Naive B cell (primary cell): ENCODE measurements around the gene SECISBP2L. TPM values are rescaled to one million over a fixed set of nuclear protein-coding genes. Genes with fewer than 3 reads are reported as not detected.
A peak's percentile ranks its signal among the peaks of the same experiment; 100 is the strongest.
"Not testable (repeated sequence)": the region's sequence is repeated elsewhere in the genome, so short reads cannot be mapped to it uniquely, and the experiment has no call there.

Source experiments
- ATAC-seq, 2 donors: fragments of 150-1000 bp; cut with Tn5 transposase; 2 replicates each; pipeline ENCODE4 v1.10.0; 2021; ENCODE audit warnings: low read depth in 2 of 2, mild to moderate bottlenecking in 2 of 2, moderate library complexity in 2 of 2
- DNase-seq: peaks from one replicate; pipeline ENCODE4 v3.0.0; 2022
- H3K27ac Mint-ChIP-seq, 6 donors: one replicate each; pipeline ENCODE4 v1.8.0; 2020 to 2022; ENCODE audit warnings: mild to moderate bottlenecking in 6 of 6, mixed read lengths in 6 of 6, moderate library complexity in 5 of 6, inconsistent platforms in 2 of 6
- H3K27me3 Mint-ChIP-seq, 3 donors: one replicate each; pipeline ENCODE4 v1.8.0; 2021 to 2022; ENCODE audit warnings: mixed read lengths in 3 of 3, mild to moderate bottlenecking in 1 of 3
- H3K36me3 Mint-ChIP-seq, 2 donors: one replicate each; pipeline ENCODE4 v1.8.0; 2020 to 2022; ENCODE audit warnings: mixed read lengths in 2 of 2, inconsistent platforms in 1 of 2, mild to moderate bottlenecking in 1 of 2
- H3K4me1 Mint-ChIP-seq, 3 donors: one replicate each; pipeline ENCODE4 v1.8.0; 2020 to 2022; ENCODE audit warnings: mixed read lengths in 3 of 3, inconsistent platforms in 1 of 3, mild to moderate bottlenecking in 1 of 3, moderate library complexity in 1 of 3
- H3K4me3 Mint-ChIP-seq, 8 donors: one replicate each; pipeline ENCODE4 v1.8.0; 2020 to 2022; ENCODE audit warnings: mild to moderate bottlenecking in 8 of 8, mixed read lengths in 8 of 8, moderate library complexity in 8 of 8, inconsistent platforms in 2 of 8
- H3K9me3 Mint-ChIP-seq, 7 donors: one replicate each; pipeline ENCODE4 v1.8.0; 2020 to 2022; ENCODE audit warnings: mixed read lengths in 7 of 7, mild to moderate bottlenecking in 5 of 7, inconsistent platforms in 2 of 7, moderate library complexity in 1 of 7
- polyA plus RNA-seq, 6 donors: library from polyadenylated mRNA; unstranded; fragments of 300-500 nt; fragmentation: Illumina TruSeq; gene quantifications; one replicate each; pipeline ENCODE4 v1.2.3, GENCODE V29; 2021; ENCODE audit warnings: low read depth in 6 of 6

SECISBP2L gene
- polyA plus RNA-seq, 6 donors from 2014 or later, result 25.0 to 66.7 (median 53.9) TPM

DNA sequence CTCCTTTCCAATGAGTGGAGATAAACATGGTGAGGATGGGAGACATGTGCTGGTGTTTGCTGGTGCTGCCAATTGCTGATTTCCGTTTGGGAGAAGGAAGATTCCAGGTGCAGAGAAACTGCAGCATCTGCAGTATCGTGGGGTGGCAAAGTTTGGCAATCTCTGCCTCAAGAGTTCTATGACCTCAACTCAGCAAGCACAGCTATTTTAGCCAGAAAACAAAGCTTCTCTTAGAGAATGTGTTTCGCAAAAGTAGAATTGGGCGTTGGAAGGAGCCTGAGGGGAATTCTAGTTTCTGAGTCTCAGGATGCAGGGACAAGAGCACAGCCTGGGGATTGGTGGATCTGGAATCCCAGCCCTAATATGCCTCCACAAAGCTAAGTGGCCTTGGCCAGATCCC is 64.3 kb downstream of the SECISBP2L start:
- DNase-seq, result no peak
- Mint-ChIP-seq H3K9me3 (no peaks in the 10 kb centered on the region), H3K27ac (peak overlapping the region in 1 of 6 donors; percentile 16), H3K4me1 (no peaks in the 10 kb centered on the region), H3K36me3 (no peaks in the 10 kb centered on the region), H3K4me3 (no peak overlapping the region), H3K27me3 (peaks cover 20 to 29% (median 24%) of the 10 kb centered on the region in 3 donors)
- ATAC-seq, result no peak

DNA sequence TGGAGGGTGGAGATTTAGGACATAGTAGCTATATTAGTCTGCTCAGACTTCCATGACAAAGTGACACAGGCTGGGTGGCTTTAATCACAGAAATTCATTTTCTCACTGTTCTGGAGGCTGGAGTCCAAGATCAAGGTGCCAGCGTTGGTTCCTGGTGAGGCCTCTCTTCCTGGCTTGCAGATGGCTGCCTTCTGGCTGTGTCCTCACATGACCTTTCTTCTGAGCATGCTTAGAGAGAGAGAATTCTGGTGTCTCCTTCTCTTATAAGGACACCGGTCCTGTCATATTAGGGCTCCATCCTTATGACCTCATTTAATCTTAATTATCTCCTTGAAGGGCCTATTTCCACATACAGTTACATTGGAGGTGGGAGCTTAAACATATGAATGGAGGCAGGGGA is 67.6 kb downstream of the SECISBP2L start:
- no peak for DNase-seq
- Mint-ChIP-seq H3K36me3 (no peaks in the 10 kb centered on the region), H3K4me1 (peaks cover 0 to 11% (median 0%) of the 10 kb centered on the region in 3 donors), H3K27me3 (peaks cover 27 to 39% (median 35%) of the 10 kb centered on the region in 3 donors), H3K9me3 (no peaks in the 10 kb centered on the region), H3K27ac (no peak overlapping the region), H3K4me3 (no peak overlapping the region)
- no peak for ATAC-seq

GRCh38 chr15:48976444-48977088 is 69.7 kb downstream of the SECISBP2L start:
- no peak overlapping the region for H3K27ac Mint-ChIP-seq
- ATAC-seq, result no peak
- no peaks in the 10 kb centered on the region for H3K36me3 Mint-ChIP-seq
- peak overlapping the region in 7 of 8 donors; percentile 45 to 63 (median 58) for H3K4me3 Mint-ChIP-seq
- peaks cover 0 to 11% (median 0%) of the 10 kb centered on the region in 3 donors for H3K4me1 Mint-ChIP-seq
- no peak for DNase-seq
- peaks cover 31 to 44% (median 33%) of the 10 kb centered on the region in 3 donors for H3K27me3 Mint-ChIP-seq
- H3K9me3 Mint-ChIP-seq, result no peaks in the 10 kb centered on the region

GRCh38 chr15:48975472-48976419 is 70.5 kb downstream of the SECISBP2L start:
- H3K36me3 Mint-ChIP-seq, result no peaks in the 10 kb centered on the region
- peaks cover 0 to 11% (median 0%) of the 10 kb centered on the region in 3 donors for H3K4me1 Mint-ChIP-seq
- H3K4me3 Mint-ChIP-seq, result peak overlapping the region; percentile 45 to 75 (median 59)
- H3K9me3 Mint-ChIP-seq, result no peaks in the 10 kb centered on the region
- H3K27me3 Mint-ChIP-seq, result peaks cover 33 to 37% (median 35%) of the 10 kb centered on the region in 3 donors
- DNase-seq, result peak; percentile 69
- peak; percentile 97 for ATAC-seq
- H3K27ac Mint-ChIP-seq, result no peak overlapping the region

- ATAC-seq (no peak), DNase-seq (no peak)
- peak overlapping the region in 4 of 8 donors; percentile 3 to 59 (median 32) for H3K4me3 Mint-ChIP-seq
- H3K9me3 Mint-ChIP-seq, result peaks cover 0 to 2% (median 0%) of the 10 kb centered on the region in 7 donors
- H3K27me3 Mint-ChIP-seq, result peaks cover 24 to 40% (median 31%) of the 10 kb centered on the region in 3 donors
- peaks cover 0 to 11% (median 0%) of the 10 kb centered on the region in 3 donors for H3K4me1 Mint-ChIP-seq
- no peak overlapping the region for H3K27ac Mint-ChIP-seq
- H3K36me3 Mint-ChIP-seq, result no peaks in the 10 kb centered on the region
Measured at GRCh38 chr15:48974882-48975281, 71.4 kb downstream of the SECISBP2L start.

DNA sequence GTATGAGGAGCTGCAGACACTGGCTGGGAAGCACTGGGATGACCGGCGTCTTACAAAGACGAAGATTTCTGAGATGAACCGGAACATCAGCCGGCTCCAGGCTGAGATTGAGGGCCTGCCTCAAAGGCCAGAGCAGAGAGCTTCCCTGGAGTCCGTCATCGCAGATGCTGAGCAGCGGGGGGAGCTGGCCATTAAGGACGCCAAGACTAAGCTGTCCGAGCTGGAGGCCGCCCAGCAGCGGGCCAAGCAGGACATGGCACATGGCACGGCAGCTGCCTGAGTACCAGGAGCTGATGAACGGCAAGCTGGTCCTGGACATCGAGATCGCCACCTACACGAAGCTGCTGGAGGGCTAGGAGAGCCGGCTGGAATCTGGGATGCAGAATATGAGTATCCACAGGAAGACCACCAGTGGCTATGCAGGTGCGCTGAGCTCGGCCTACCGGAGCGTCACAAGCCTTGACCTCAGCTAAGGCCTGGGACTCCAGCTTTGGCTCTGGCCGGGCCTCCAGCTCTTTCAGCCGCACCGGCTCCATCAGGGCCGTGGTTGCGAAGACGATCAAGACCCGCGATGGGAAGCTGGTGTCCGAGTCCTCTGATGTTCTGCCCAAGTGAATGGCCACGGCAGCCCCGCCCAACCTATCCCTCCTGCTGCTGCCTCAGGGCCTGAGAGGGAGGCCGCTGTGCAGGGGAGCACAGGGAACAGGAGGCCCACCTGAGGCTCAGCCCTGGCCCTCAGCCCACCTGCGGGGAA is 73.3 kb downstream of the SECISBP2L start:
- Mint-ChIP-seq H3K9me3 (peaks cover 0 to 2% (median 0%) of the 10 kb centered on the region in 7 donors), H3K36me3 (no peaks in the 10 kb centered on the region), H3K4me3 (no peak overlapping the region), H3K27ac (no peak overlapping the region), H3K27me3 (peaks cover 30 to 44% (median 38%) of the 10 kb centered on the region in 3 donors), H3K4me1 (peaks cover 0 to 11% (median 0%) of the 10 kb centered on the region in 3 donors)
- DNase-seq, result no peak
- ATAC-seq, result no peak

GRCh38 chr15:48970926-48971325 is 75.3 kb downstream of the SECISBP2L start:
- not testable (repeated sequence) for H3K36me3 Mint-ChIP-seq, DNase-seq, H3K4me3 Mint-ChIP-seq, H3K27ac Mint-ChIP-seq, ATAC-seq, H3K9me3 Mint-ChIP-seq
- Mint-ChIP-seq H3K4me1 (peaks cover 0 to 11% (median 0%) of the 10 kb centered on the region in 3 donors), H3K27me3 (peaks cover 39 to 52% (median 48%) of the 10 kb centered on the region in 3 donors)

DNA sequence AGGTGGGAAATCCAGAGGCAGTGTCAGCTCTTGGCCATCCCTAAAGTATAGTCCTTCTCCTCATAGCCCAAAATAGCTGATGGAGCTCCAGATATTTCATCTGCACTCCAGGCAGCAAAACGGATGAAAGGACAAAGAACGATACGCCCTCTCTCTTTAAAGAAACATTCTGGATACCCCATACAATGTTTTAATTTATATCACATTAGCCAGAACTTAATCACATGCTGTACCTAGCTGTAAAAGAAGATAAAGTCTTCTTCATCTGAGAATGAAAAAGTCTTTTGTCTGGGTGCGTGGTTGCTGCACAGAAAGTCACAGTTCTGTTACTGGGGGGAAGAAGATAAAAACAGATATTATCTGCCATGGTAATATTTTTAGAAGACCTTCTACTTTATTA is 78.2 kb downstream of the SECISBP2L start:
- ATAC-seq (no peak), DNase-seq (no peak)
- H3K27ac Mint-ChIP-seq, result no peak overlapping the region
- no peak overlapping the region for H3K4me3 Mint-ChIP-seq
- peaks cover 0 to 8% of the 10 kb centered on the region in 2 donors for H3K36me3 Mint-ChIP-seq
- peaks cover 0 to 5% (median 0%) of the 10 kb centered on the region in 7 donors for H3K9me3 Mint-ChIP-seq
- peaks cover 45 to 72% (median 67%) of the 10 kb centered on the region in 3 donors for H3K27me3 Mint-ChIP-seq
- H3K4me1 Mint-ChIP-seq, result peaks cover 15 to 20% (median 19%) of the 10 kb centered on the region in 3 donors

- peaks cover 0 to 8% of the 10 kb centered on the region in 2 donors for H3K36me3 Mint-ChIP-seq
- DNase-seq, result no peak
- no peak overlapping the region for H3K27ac Mint-ChIP-seq
- no peak overlapping the region for H3K4me3 Mint-ChIP-seq
- ATAC-seq, result no peak
- H3K9me3 Mint-ChIP-seq, result peaks cover 0 to 5% (median 0%) of the 10 kb centered on the region in 7 donors
- peaks cover 15 to 27% (median 23%) of the 10 kb centered on the region in 3 donors for H3K4me1 Mint-ChIP-seq
- peaks cover 45 to 74% (median 71%) of the 10 kb centered on the region in 3 donors for H3K27me3 Mint-ChIP-seq
Measured at GRCh38 chr15:48967336-48967735, 78.9 kb downstream of the SECISBP2L start.

GRCh38 chr15:48966595-48967301 is 79.5 kb downstream of the SECISBP2L start:
- Mint-ChIP-seq H3K36me3 (peaks cover 0 to 8% of the 10 kb centered on the region in 2 donors), H3K4me1 (peaks cover 15 to 27% (median 25%) of the 10 kb centered on the region in 3 donors), H3K27ac (no peak overlapping the region), H3K27me3 (peaks cover 50 to 73% (median 70%) of the 10 kb centered on the region in 3 donors), H3K4me3 (no peak overlapping the region), H3K9me3 (peaks cover 0 to 5% (median 0%) of the 10 kb centered on the region in 7 donors)
- ATAC-seq, result no peak
- DNase-seq, result no peak

- H3K9me3 Mint-ChIP-seq, result peaks cover 0 to 5% (median 0%) of the 10 kb centered on the region in 7 donors
- H3K27me3 Mint-ChIP-seq, result peaks cover 51 to 76% (median 75%) of the 10 kb centered on the region in 3 donors
- DNase-seq, result no peak
- no peak overlapping the region for H3K4me3 Mint-ChIP-seq
- H3K4me1 Mint-ChIP-seq, result peaks cover 15 to 27% (median 25%) of the 10 kb centered on the region in 3 donors
- no peak overlapping the region for H3K27ac Mint-ChIP-seq
- H3K36me3 Mint-ChIP-seq, result peaks cover 0 to 8% of the 10 kb centered on the region in 2 donors
- no peak for ATAC-seq
Measured at GRCh38 chr15:48965972-48966371, 80.3 kb downstream of the SECISBP2L start.

DNA sequence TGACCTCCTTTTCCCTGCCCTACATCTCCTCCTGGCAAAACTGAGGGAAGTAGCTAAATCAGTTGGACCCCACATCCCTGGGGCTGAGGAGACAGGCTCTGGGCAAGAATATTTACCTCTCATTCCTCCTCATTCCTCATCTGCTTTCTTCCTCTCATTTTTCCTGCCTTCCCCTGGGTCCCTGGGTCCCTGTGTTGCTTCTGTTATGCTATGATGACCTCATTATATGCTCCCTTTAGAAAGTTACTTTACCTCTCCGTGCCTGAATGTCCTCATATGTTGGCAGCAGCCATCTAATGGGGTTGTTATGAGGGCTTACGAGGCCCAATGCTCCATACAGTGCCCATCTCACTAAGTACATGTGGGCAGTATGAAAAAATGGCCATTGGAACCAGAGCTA is 81.3 kb downstream of the SECISBP2L start:
- Mint-ChIP-seq H3K27me3 (peaks cover 56 to 85% (median 75%) of the 10 kb centered on the region in 3 donors), H3K4me1 (peaks cover 15 to 27% (median 25%) of the 10 kb centered on the region in 3 donors), H3K36me3 (peaks cover 0 to 8% of the 10 kb centered on the region in 2 donors), H3K27ac (no peak overlapping the region), H3K9me3 (peaks cover 0 to 4% (median 0%) of the 10 kb centered on the region in 7 donors), H3K4me3 (peak overlapping the region in 4 of 8 donors; percentile 5 to 75 (median 41))
- no peak for DNase-seq
- ATAC-seq, result no peak
